Neutrophil (primary cell): ENCODE data around the gene GALNT10.

ENCODE experiments used
- H3K27ac ChIP-seq: fragments of 200-600 bp; sonication (generic); 2 replicates; pipeline ENCODE4 v1.5.1; 2016; ENCODE audit warnings: mild to moderate bottlenecking, moderate library complexity
- H3K27me3 ChIP-seq: fragments of 200-600 bp; sonication (generic); 2 replicates; pipeline ENCODE4 v1.6.0; 2016; ENCODE audit warnings: mild to moderate bottlenecking
- H3K36me3 ChIP-seq: fragments of 200-600 bp; sonication (generic); 2 replicates; pipeline ENCODE4 v1.5.1; 2017
- H3K4me1 ChIP-seq, 2 experiments: fragments of 200-600 bp in 1 of 2; sonication (generic) in 1 of 2; 1 replicate in 1 of 2; 2 replicates in 1 of 2; pipeline versions ENCODE4 v1.5.1 to v1.6.1; 2013 to 2016; ENCODE audit warnings: low read depth in 1 of 2, low read length in 1 of 2, mild to moderate bottlenecking in 1 of 2, moderate library complexity in 1 of 2; ENCODE audit not compliant: control insufficient read depth in 1 of 2, insufficient read depth in 1 of 2
- H3K4me3 ChIP-seq, 2 experiments: fragments of 200-600 bp in 1 of 2; sonication (generic) in 1 of 2; 1 replicate in 1 of 2; 2 replicates in 1 of 2; pipeline ENCODE4 v1.5.1; 2013 to 2016; ENCODE audit warnings: low read depth in 1 of 2, low read length in 1 of 2, mild to moderate bottlenecking in 1 of 2, moderate library complexity in 1 of 2
- H3K9me3 ChIP-seq: fragments of 200-600 bp; sonication (generic); 2 replicates; pipeline ENCODE4 v1.5.1; 2016
- TF ChIP-seq, protein P1 (sequence below): fragments of 200-600 bp; sonication (generic); IDR thresholded peaks from 2 replicates; pipeline ENCODE4 v1.5.1; 2016; ENCODE audit warnings: antibody characterized with exemption

Gene GALNT10

DNA sequence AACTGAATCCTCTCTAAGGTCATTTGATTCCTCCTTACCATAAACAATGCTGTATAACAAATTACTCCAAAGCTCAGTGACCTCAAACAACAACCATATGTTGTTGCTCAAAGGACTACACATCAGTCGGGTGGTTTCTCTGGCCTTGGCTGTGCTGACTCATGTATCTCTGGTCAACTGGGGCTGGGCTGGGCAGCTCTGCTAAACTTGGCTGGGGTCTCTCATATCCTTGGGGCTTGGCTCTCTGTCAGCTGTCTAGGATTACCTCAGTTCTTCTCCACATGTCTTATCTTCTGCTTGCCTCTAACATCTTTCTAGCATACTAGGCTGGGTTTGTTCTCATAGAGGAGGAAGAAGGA, 86.4 kb downstream of the GALNT10 start:
- TF ChIP-seq, protein P1, sequence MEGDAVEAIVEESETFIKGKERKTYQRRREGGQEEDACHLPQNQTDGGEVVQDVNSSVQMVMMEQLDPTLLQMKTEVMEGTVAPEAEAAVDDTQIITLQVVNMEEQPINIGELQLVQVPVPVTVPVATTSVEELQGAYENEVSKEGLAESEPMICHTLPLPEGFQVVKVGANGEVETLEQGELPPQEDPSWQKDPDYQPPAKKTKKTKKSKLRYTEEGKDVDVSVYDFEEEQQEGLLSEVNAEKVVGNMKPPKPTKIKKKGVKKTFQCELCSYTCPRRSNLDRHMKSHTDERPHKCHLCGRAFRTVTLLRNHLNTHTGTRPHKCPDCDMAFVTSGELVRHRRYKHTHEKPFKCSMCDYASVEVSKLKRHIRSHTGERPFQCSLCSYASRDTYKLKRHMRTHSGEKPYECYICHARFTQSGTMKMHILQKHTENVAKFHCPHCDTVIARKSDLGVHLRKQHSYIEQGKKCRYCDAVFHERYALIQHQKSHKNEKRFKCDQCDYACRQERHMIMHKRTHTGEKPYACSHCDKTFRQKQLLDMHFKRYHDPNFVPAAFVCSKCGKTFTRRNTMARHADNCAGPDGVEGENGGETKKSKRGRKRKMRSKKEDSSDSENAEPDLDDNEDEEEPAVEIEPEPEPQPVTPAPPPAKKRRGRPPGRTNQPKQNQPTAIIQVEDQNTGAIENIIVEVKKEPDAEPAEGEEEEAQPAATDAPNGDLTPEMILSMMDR = no peak
- Histone ChIP-seq H3K4me3 (no peak overlapping the region), H3K27me3 (no peaks in the 10 kb centered on the region), H3K4me1 (peaks cover 28 to 29% of the 10 kb centered on the region in 2 experiments), H3K9me3 (no peaks in the 10 kb centered on the region), H3K36me3 (no peaks in the 10 kb centered on the region), H3K27ac (no peak overlapping the region)

DNA sequence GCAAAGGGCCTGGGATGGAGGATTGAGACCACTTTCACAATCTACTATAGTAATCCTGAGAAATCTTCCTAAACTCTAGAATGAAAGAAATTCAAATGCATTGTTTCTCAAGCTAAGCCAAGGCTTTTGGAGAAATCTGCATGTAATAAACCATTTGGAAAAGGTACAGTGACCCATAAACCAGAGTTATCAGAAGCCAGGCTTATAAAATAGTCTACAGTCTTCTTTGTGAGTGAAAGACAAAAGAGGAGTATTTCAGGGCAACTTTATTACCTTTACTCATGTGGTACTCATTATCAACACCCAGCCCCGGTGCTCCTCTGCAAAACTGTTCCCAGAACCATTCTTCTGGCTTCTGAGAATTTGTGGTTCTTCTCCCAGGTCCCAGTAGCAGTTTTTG, 87.0 kb downstream of the GALNT10 start:
- no peaks in the 10 kb centered on the region for H3K36me3 ChIP-seq
- no peaks in the 10 kb centered on the region for H3K27me3 ChIP-seq
- H3K9me3 ChIP-seq = no peaks in the 10 kb centered on the region
- TF ChIP-seq, protein P1 = no peak
- H3K27ac ChIP-seq = no peak overlapping the region
- peaks cover 27% of the 10 kb centered on the region in 2 experiments for H3K4me1 ChIP-seq
- H3K4me3 ChIP-seq = no peak overlapping the region

DNA sequence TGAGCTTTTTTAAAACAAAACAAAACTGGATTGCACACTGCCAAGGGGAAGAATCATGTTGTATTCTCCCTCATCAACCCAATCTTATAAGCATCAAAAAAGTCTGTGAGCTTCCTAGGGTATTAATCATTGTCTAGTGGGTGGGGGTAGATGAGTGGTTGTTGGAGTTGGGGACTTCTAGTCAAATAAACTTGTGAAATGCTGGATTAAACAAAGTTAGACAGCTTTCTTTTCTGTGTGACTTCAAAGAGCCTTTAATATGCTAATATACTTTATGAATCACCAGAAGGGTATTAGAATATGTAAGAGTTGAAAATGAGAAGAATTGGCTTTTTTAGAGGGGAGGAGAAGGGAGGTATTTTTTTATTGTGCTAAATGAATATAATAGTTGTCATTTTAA, 87.7 kb downstream of the GALNT10 start:
- H3K9me3 ChIP-seq = no peaks in the 10 kb centered on the region
- H3K4me3 ChIP-seq = no peak overlapping the region
- no peaks in the 10 kb centered on the region for H3K27me3 ChIP-seq
- H3K4me1 ChIP-seq = peaks cover 26 to 27% of the 10 kb centered on the region in 2 experiments
- no peaks in the 10 kb centered on the region for H3K36me3 ChIP-seq
- no peak overlapping the region for H3K27ac ChIP-seq
- TF ChIP-seq, protein P1 = no peak

DNA sequence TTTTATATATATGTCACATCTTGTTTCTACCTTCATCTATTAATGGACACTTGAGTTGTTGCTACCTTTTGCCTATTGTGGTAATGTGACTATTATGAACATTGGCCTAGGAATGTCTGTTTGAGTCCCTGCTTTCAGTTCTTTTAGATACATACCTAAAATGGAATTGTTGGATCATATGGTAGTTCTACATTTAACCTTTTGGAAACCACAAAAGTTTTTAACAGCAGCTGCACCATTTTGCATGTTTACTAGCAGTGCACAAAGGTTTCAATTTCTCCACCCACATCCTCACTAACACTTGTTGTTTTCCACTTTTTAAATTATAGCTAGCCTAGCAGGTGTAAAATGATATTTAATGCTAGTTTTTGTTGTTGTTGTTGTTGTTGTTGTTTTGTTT, 88.4 kb downstream of the GALNT10 start:
- Histone ChIP-seq H3K9me3 (no peaks in the 10 kb centered on the region), H3K4me1 (peaks cover 25 to 27% of the 10 kb centered on the region in 2 experiments), H3K27me3 (no peaks in the 10 kb centered on the region), H3K4me3 (no peak overlapping the region), H3K36me3 (no peaks in the 10 kb centered on the region), H3K27ac (no peak overlapping the region)
- TF ChIP-seq, protein P1 = no peak

DNA sequence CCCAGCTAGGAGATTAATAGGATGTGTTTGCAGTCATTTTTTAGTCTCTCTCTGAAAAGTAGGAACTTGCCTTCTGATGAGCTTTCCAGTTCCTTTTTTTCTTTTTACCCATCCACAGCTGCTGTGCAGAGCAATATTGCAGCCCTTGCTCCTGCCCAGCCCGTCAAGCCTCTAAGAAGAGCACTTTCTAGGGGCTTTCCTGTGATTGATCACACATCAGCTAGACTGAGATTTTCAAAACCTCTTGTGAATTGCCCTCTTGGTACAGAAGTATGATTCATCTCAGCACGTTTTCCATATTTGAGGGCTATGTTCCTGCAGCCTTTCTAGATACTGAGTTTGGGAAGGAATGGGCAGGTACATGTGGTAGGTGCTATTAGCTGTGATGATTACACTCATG, 93.9 kb downstream of the GALNT10 start:
- no peaks in the 10 kb centered on the region for H3K36me3 ChIP-seq
- peaks cover 48% of the 10 kb centered on the region in 2 experiments for H3K4me1 ChIP-seq
- H3K27me3 ChIP-seq = no peaks in the 10 kb centered on the region
- peak overlapping the region; percentile 80 for H3K27ac ChIP-seq
- no peak overlapping the region for H3K4me3 ChIP-seq
- H3K9me3 ChIP-seq = no peaks in the 10 kb centered on the region
- TF ChIP-seq, protein P1 = no peak
